ENCODE results near the gene MEF2A.
A peak's percentile ranks its signal among the peaks of the same experiment; 100 is the strongest.

Gene MEF2A

DNA sequence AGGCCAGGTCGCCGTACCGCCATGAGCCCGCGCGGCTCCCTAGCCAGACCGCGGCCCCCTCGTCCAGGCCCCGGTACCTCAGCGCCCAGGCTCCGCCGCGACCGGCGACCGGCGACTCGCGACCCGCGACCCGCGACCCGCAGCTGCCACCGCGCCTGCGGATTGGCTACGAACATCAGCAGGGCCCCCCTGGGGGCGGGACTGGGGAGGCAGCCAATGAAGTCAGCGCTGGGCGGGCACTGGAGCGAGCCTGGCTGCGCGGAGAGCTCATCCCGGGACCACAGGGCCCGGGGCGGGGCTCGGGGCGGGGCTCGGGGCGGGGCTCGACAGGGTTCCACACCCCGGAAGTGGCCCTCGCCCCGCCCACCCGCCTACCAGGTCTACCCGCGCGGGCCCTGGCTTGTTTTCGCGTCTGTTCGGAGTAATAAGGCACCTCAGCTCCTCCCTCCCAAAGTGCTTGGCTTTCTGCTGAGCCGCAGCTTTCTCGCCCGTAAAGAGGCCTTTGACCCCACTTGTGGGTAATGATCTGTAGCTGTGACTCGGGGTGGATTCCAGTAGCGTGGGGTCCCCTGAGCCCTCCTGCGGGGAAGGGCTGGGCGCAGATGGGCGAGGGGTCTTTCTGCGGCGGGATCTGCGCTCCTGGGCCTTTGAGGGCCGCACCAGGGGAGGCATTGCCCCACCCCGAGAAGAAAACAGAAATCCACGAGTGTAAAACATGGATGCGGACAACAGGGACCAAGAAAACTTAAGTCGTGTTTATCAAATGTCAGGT lies 167.7 kb downstream of the MEF2A start, which contains the start of gene LYSMD4 (continued):
- TF ChIP-seq, protein P1, sequence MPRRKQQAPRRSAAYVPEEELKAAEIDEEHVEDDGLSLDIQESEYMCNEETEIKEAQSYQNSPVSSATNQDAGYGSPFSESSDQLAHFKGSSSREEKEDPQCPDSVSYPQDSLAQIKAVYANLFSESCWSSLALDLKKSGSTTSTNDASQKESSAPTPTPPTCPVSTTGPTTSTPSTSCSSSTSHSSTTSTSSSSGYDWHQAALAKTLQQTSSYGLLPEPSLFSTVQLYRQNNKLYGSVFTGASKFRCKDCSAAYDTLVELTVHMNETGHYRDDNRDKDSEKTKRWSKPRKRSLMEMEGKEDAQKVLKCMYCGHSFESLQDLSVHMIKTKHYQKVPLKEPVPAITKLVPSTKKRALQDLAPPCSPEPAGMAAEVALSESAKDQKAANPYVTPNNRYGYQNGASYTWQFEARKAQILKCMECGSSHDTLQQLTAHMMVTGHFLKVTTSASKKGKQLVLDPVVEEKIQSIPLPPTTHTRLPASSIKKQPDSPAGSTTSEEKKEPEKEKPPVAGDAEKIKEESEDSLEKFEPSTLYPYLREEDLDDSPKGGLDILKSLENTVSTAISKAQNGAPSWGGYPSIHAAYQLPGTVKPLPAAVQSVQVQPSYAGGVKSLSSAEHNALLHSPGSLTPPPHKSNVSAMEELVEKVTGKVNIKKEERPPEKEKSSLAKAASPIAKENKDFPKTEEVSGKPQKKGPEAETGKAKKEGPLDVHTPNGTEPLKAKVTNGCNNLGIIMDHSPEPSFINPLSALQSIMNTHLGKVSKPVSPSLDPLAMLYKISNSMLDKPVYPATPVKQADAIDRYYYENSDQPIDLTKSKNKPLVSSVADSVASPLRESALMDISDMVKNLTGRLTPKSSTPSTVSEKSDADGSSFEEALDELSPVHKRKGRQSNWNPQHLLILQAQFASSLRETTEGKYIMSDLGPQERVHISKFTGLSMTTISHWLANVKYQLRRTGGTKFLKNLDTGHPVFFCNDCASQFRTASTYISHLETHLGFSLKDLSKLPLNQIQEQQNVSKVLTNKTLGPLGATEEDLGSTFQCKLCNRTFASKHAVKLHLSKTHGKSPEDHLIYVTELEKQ (tag by site-specific recombination; IDR thresholded peaks at IDR 0.05; ENCODE audit: borderline replicate concordance) = no peak
- TF ChIP-seq, protein P2, sequence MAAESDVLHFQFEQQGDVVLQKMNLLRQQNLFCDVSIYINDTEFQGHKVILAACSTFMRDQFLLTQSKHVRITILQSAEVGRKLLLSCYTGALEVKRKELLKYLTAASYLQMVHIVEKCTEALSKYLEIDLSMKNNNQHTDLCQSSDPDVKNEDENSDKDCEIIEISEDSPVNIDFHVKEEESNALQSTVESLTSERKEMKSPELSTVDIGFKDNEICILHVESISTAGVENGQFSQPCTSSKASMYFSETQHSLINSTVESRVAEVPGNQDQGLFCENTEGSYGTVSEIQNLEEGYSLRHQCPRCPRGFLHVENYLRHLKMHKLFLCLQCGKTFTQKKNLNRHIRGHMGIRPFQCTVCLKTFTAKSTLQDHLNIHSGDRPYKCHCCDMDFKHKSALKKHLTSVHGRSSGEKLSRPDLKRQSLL (tag by site-specific recombination; IDR thresholded peaks at IDR 0.05) = no peak
- no peak for TF ChIP-seq GLI2 (tag by site-specific recombination; IDR thresholded peaks at IDR 0.05; ENCODE audit: borderline replicate concordance, low read depth)
- TF ChIP-seq KLF16 (tag by site-specific recombination; IDR thresholded peaks at IDR 0.05) = no peak
- TF ChIP-seq, protein P3, sequence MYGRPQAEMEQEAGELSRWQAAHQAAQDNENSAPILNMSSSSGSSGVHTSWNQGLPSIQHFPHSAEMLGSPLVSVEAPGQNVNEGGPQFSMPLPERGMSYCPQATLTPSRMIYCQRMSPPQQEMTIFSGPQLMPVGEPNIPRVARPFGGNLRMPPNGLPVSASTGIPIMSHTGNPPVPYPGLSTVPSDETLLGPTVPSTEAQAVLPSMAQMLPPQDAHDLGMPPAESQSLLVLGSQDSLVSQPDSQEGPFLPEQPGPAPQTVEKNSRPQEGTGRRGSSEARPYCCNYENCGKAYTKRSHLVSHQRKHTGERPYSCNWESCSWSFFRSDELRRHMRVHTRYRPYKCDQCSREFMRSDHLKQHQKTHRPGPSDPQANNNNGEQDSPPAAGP (tag by site-specific recombination; IDR thresholded peaks at IDR 0.05) = no peak
- TF ChIP-seq, protein P4, sequence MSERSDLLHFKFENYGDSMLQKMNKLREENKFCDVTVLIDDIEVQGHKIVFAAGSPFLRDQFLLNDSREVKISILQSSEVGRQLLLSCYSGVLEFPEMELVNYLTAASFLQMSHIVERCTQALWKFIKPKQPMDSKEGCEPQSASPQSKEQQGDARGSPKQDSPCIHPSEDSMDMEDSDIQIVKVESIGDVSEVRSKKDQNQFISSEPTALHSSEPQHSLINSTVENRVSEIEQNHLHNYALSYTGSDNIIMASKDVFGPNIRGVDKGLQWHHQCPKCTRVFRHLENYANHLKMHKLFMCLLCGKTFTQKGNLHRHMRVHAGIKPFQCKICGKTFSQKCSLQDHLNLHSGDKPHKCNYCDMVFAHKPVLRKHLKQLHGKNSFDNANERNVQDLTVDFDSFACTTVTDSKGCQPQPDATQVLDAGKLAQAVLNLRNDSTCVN (tag by site-specific recombination; optimal IDR thresholded peaks at IDR 0.05) = peak; percentile 37
- no peak for TF ChIP-seq ZNF747 (tag by site-specific recombination; IDR thresholded peaks at IDR 0.05)
- TF ChIP-seq WT1 (tag by site-specific recombination; IDR thresholded peaks at IDR 0.05) = no peak
- TF ChIP-seq ZNF302 (tag by site-specific recombination; IDR thresholded peaks at IDR 0.05; ENCODE audit: low read depth) = no peak
- TF ChIP-seq ZNF239 (tag by site-specific recombination; IDR thresholded peaks at IDR 0.05) = no peak
- TF ChIP-seq ZNF777 (tag by site-specific recombination; IDR thresholded peaks at IDR 0.05; ENCODE audit: borderline replicate concordance) = no peak
- peak; percentile 50 for TF ChIP-seq ZBTB17 (tag by site-specific recombination; IDR thresholded peaks at IDR 0.05)
- no peak for TF ChIP-seq ZNF221 (tag by site-specific recombination; IDR thresholded peaks at IDR 0.05; ENCODE audit: borderline replicate concordance)
- no peak for TF ChIP-seq ZNF776 (tag by site-specific recombination; IDR thresholded peaks at IDR 0.05; ENCODE audit: borderline replicate concordance)
- TF ChIP-seq ZFHX2 (tag by site-specific recombination; conservative IDR thresholded peaks at IDR 0.05) = 0 out of 2 replicates have a peak, but pooled peaks have one; percentile 15
- TF ChIP-seq ZSCAN30 (tag by site-specific recombination; IDR thresholded peaks at IDR 0.05) = no peak
- no peak for TF ChIP-seq ZNF623 (tag by site-specific recombination; IDR thresholded peaks at IDR 0.05)
- no peak; the same call in 1 of the 2 replicates for TF ChIP-seq REPIN1 (tag by site-specific recombination; IDR thresholded peaks at IDR 0.05; ENCODE audit: low read depth)
- peak; percentile 85 for TF ChIP-seq SP3 (tag by site-specific recombination; IDR thresholded peaks at IDR 0.05)
- TF ChIP-seq ZFP37 (tag by site-specific recombination; IDR thresholded peaks at IDR 0.05) = no peak
- peak; percentile 67 for TF ChIP-seq KLF8 (tag by site-specific recombination; IDR thresholded peaks at IDR 0.05)
- peak; percentile 20; the same call in 1 of the 2 replicates for TF ChIP-seq ZIC2 (tag by site-specific recombination; IDR thresholded peaks at IDR 0.05)
- TF ChIP-seq ZNF146 (tag by site-specific recombination; IDR thresholded peaks at IDR 0.05) = no peak
- TF ChIP-seq, protein P5, sequence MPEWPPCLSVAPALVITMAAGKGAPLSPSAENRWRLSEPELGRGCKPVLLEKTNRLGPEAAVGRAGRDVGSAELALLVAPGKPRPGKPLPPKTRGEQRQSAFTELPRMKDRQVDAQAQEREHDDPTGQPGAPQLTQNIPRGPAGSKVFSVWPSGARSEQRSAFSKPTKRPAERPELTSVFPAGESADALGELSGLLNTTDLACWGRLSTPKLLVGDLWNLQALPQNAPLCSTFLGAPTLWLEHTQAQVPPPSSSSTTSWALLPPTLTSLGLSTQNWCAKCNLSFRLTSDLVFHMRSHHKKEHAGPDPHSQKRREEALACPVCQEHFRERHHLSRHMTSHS (tag by site-specific recombination; IDR thresholded peaks at IDR 0.05) = no peak
- no peak for TF ChIP-seq ZBTB21 (tag by site-specific recombination; IDR thresholded peaks at IDR 0.05)
- TF ChIP-seq ZNF521 (tag by site-specific recombination; IDR thresholded peaks at IDR 0.05) = no peak
- 0 out of 2 replicates have a peak, but pooled peaks have one; percentile 17 for TF ChIP-seq ZNF391 (tag by site-specific recombination; IDR thresholded peaks at IDR 0.05; ENCODE audit: borderline replicate concordance, low read depth)
- TF ChIP-seq ZBTB8A (tag by site-specific recombination; IDR thresholded peaks at IDR 0.05) = peak; percentile 74
- no peak for TF ChIP-seq ZNF791 (tag by site-specific recombination; IDR thresholded peaks at IDR 0.05)
- TF ChIP-seq TCF7L2 (IDR thresholded peaks at IDR 0.05; ENCODE audit: borderline replicate concordance, low read depth, low read length) = no peak
- no peak for TF ChIP-seq ZNF174 (tag by site-specific recombination; IDR thresholded peaks at IDR 0.05)
- TF ChIP-seq ZNF354C (tag by site-specific recombination; IDR thresholded peaks at IDR 0.05; ENCODE audit: borderline replicate concordance, low read depth) = no peak

All from HEK293 (cell line).